Activated T-helper 1 cell treated with anti-CD3 and anti-CD28 coated beads, Interleukin-12 subunit alpha, Interleukin-12 subunit beta, Interleukin-2, Interleukin-4 antibody, amounts not matched to agents 30 ng/mL and 10 ng/mL and 1 ng/mL, durations not matched to agents 14 hours and 24 hours and 36 hours (primary cell): ENCODE measurements around the gene PGAP3. TPM values are rescaled to one million over a fixed set of nuclear protein-coding genes. Genes with fewer than 3 reads are reported as not detected.
"Not testable (repeated sequence)": the region's sequence is repeated elsewhere in the genome, so short reads cannot be mapped to it uniquely, and the experiment has no call there.

Experiments
- DNase-seq: peaks from one replicate; pipeline ENCODE4 v3.0.0; 2021; ENCODE audit warnings: low spot score
- H3K27ac Mint-ChIP-seq: one replicate; pipeline ENCODE4 v1.8.0; 2021; ENCODE audit warnings: mild to moderate bottlenecking, mixed read lengths
- H3K27me3 Mint-ChIP-seq: one replicate; pipeline ENCODE4 v1.8.0; 2022; ENCODE audit warnings: mild to moderate bottlenecking, moderate library complexity, mixed read lengths; ENCODE audit not compliant: insufficient read depth
- H3K36me3 Mint-ChIP-seq: one replicate; pipeline ENCODE4 v1.8.0; 2021; ENCODE audit warnings: low read depth, mixed read lengths
- H3K4me1 Mint-ChIP-seq: one replicate; pipeline ENCODE4 v1.8.0; 2021; ENCODE audit warnings: low read depth, mixed read lengths
- H3K4me3 Mint-ChIP-seq: one replicate; pipeline ENCODE4 v1.8.0; 2021; ENCODE audit warnings: mild to moderate bottlenecking, moderate library complexity, mixed read lengths
- H3K9me3 Mint-ChIP-seq: one replicate; pipeline ENCODE4 v1.8.0; 2021; ENCODE audit warnings: mixed read lengths
- intact Hi-C: fragments of 100-400 bp; cut with micrococcal nuclease; formaldehyde crosslinking; loops from one replicate; pipeline ENCODE4 v1.15.1; 2024
- total RNA-seq: library from RNA; stranded (reverse); gene quantifications from 2 replicates; pipeline ENCODE4 v1.2.3, GENCODE V29; 2022

Gene PGAP3
- total RNA-seq, 1 donor from 2014 or later = 16.9 TPM

DNA sequence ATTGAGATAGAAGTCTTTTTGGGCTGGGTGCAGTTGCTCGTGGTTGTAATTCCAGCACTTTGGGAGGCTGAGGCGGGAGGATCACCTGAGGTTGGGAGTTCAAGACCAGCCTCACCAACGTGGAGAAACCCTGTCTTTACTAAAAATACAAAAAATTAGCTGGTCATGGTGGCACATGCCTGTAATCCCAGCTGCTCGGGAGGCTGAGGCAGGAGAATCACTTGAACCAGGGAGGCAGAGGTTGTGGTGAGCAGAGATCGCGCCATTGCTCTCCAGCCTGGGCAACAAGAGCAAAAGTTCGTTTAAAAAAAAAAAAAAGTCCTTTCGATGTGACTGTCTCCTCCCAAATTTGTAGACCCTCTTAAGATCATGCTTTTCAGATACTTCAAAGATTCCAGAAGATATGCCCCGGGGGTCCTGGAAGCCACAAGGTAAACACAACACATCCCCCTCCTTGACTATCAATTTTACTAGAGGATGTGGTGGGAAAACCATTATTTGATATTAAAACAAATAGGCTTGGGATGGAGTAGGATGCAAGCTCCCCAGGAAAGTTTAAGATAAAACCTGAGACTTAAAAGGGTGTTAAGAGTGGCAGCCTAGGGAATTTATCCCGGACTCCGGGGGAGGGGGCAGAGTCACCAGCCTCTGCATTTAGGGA, 11.4 kb upstream of the PGAP3 start:
- H3K4me3 Mint-ChIP-seq, H3K36me3 Mint-ChIP-seq, H3K4me1 Mint-ChIP-seq, H3K9me3 Mint-ChIP-seq, H3K27ac Mint-ChIP-seq, intact Hi-C loops, DNase-seq: not testable (repeated sequence)
- H3K27me3 Mint-ChIP-seq = peaks cover 45% of the 10 kb centered on the region

- no peak for DNase-seq
- Mint-ChIP-seq H3K9me3 (no peaks in the 10 kb centered on the region), H3K27ac (no peak overlapping the region), H3K27me3 (peaks cover 41% of the 10 kb centered on the region), H3K36me3 (no peaks in the 10 kb centered on the region), H3K4me3 (no peak overlapping the region), H3K4me1 (no peaks in the 10 kb centered on the region)
- intact Hi-C loops = no loop called here
Observed at GRCh38 chr17:39697961-39698360, 10.1 kb upstream of the PGAP3 start.

DNA sequence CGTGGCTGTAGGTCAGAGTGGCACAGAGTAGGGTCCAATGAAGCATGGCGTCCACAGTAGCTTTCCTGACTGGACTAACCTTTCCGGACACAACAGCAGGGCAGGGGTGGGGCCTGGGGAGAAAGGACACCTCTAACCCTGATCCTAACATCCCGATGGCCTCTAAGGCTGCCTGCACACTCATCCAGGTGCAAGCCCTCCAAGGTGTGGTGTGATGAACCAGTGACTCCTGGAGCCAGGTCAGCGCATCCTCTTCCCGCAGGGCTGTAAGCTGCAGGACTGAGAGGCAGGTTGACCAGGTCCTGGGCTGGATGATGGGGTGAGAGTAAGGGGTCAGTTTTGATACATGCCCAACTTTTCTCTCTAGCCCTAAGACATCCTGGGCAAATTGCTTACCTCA, 8.9 kb upstream of the PGAP3 start:
- intact Hi-C loops = no loop called here
- Mint-ChIP-seq H3K4me3 (no peak overlapping the region), H3K4me1 (no peaks in the 10 kb centered on the region), H3K27me3 (peaks cover 31% of the 10 kb centered on the region), H3K27ac (no peak overlapping the region), H3K9me3 (no peaks in the 10 kb centered on the region), H3K36me3 (no peaks in the 10 kb centered on the region)
- DNase-seq = no peak

DNA sequence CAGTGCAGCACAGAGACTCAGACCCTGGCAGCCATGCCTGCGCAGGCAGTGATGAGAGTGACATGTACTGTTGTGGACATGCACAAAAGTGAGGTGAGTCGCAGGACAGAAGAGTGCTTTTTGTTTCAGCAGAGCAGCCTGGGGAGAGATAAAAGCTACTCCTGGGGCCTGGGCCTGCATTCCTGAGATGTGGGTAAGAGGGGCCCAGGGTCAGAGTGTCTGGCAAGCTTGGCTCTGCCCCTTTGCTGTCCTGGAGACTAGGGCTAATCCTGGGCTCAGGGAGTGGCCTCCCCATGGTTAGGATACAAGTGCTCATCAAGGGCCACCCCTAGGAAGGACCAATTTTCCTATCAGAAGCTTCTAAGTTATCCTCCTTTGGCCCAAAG, 7.2 kb upstream of the PGAP3 start:
- no peaks in the 10 kb centered on the region for H3K4me1 Mint-ChIP-seq
- no peaks in the 10 kb centered on the region for H3K9me3 Mint-ChIP-seq
- H3K27me3 Mint-ChIP-seq = peaks cover 18% of the 10 kb centered on the region
- intact Hi-C loops = no loop called here
- H3K4me3 Mint-ChIP-seq = no peak overlapping the region
- no peaks in the 10 kb centered on the region for H3K36me3 Mint-ChIP-seq
- no peak overlapping the region for H3K27ac Mint-ChIP-seq
- DNase-seq = no peak

- H3K27ac Mint-ChIP-seq = no peak overlapping the region
- intact Hi-C loops = no loop called here
- no peaks in the 10 kb centered on the region for H3K4me1 Mint-ChIP-seq
- DNase-seq = no peak
- no peak overlapping the region for H3K4me3 Mint-ChIP-seq
- no peaks in the 10 kb centered on the region for H3K9me3 Mint-ChIP-seq
- no peaks in the 10 kb centered on the region for H3K36me3 Mint-ChIP-seq
- H3K27me3 Mint-ChIP-seq = peaks cover 15% of the 10 kb centered on the region
Observed at GRCh38 chr17:39694593-39694992, 6.7 kb upstream of the PGAP3 start.

GRCh38 chr17:39688945-39689344, 1.1 kb upstream of the PGAP3 start:
- H3K4me1 Mint-ChIP-seq = peaks cover 22% of the 10 kb centered on the region
- H3K9me3 Mint-ChIP-seq = no peaks in the 10 kb centered on the region
- H3K4me3 Mint-ChIP-seq = peak overlapping the region; percentile 94
- no peaks in the 10 kb centered on the region for H3K27me3 Mint-ChIP-seq
- no peak for DNase-seq
- no peak overlapping the region for H3K27ac Mint-ChIP-seq
- peaks cover 13% of the 10 kb centered on the region for H3K36me3 Mint-ChIP-seq
- intact Hi-C loops = loop anchor here (1.0 to 5.0 kb wide), 6 partner anchors 10 to 292 kb away; partner anchors contain the start of genes CDK12, IKZF3, MIEN1 and PSMD3

DNA sequence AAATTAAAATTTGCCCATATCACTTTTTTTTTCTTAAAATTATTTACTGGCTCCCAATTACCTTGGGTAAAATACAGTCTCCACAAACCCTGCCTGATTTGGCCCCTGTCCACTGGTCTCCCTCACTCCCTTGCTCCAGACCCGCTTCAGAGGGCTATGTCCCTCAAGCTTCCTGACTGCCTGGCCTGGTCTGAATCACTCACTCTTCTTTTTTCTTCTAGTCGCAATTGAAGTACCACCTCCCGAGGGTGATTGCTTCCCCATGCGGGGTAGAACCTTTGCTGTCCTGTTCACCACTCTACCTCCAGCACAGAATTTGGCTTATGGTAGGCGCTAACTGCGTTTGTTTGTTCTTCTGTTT, 598 bp upstream of the PGAP3 start:
- Mint-ChIP-seq H3K27ac (peak overlapping the region; percentile 69), H3K4me1 (peaks cover 22% of the 10 kb centered on the region), H3K36me3 (peaks cover 13% of the 10 kb centered on the region), H3K4me3 (peak overlapping the region; percentile 94), H3K27me3 (no peaks in the 10 kb centered on the region), H3K9me3 (no peaks in the 10 kb centered on the region)
- intact Hi-C loops = loop anchor here (1.0 to 5.0 kb wide), 6 partner anchors 9 to 292 kb away; partner anchors contain the start of genes CDK12, IKZF3, MIEN1 and PSMD3
- DNase-seq = no peak

GRCh38 chr17:39687101-39687545, 734 bp downstream of the PGAP3 start:
- H3K4me3 Mint-ChIP-seq = peak overlapping the region; percentile 94
- intact Hi-C loops = loop anchor here (1.0 to 5.0 kb wide), 2 partner anchors 50 to 175 kb away; partner anchors contain the start of genes IKZF3 and STARD3
- H3K27me3 Mint-ChIP-seq = no peaks in the 10 kb centered on the region
- DNase-seq = no peak
- H3K27ac Mint-ChIP-seq = no peak overlapping the region
- H3K36me3 Mint-ChIP-seq = peaks cover 14% of the 10 kb centered on the region
- H3K9me3 Mint-ChIP-seq = no peaks in the 10 kb centered on the region
- peaks cover 22% of the 10 kb centered on the region for H3K4me1 Mint-ChIP-seq

- peaks cover 36% of the 10 kb centered on the region for H3K4me1 Mint-ChIP-seq
- H3K4me3 Mint-ChIP-seq = no peak overlapping the region
- intact Hi-C loops = loop anchor here (5.0 kb wide), 1 partner anchor 178 kb away; the partner anchor contains the start of gene IKZF3
- H3K27ac Mint-ChIP-seq = no peak overlapping the region
- H3K9me3 Mint-ChIP-seq = no peaks in the 10 kb centered on the region
- H3K36me3 Mint-ChIP-seq = peaks cover 25% of the 10 kb centered on the region
- H3K27me3 Mint-ChIP-seq = no peaks in the 10 kb centered on the region
- DNase-seq = no peak
Observed at GRCh38 chr17:39684369-39685192, 3.3 kb downstream of the PGAP3 start.

- no peak overlapping the region for H3K4me3 Mint-ChIP-seq
- H3K4me1 Mint-ChIP-seq = peaks cover 39% of the 10 kb centered on the region
- peaks cover 24% of the 10 kb centered on the region for H3K36me3 Mint-ChIP-seq
- H3K27me3 Mint-ChIP-seq = no peaks in the 10 kb centered on the region
- intact Hi-C loops = no loop called here
- DNase-seq = no peak
- H3K9me3 Mint-ChIP-seq = no peaks in the 10 kb centered on the region
- H3K27ac Mint-ChIP-seq = no peak overlapping the region
Observed at GRCh38 chr17:39683295-39683939, 4.4 kb downstream of the PGAP3 start.

DNA sequence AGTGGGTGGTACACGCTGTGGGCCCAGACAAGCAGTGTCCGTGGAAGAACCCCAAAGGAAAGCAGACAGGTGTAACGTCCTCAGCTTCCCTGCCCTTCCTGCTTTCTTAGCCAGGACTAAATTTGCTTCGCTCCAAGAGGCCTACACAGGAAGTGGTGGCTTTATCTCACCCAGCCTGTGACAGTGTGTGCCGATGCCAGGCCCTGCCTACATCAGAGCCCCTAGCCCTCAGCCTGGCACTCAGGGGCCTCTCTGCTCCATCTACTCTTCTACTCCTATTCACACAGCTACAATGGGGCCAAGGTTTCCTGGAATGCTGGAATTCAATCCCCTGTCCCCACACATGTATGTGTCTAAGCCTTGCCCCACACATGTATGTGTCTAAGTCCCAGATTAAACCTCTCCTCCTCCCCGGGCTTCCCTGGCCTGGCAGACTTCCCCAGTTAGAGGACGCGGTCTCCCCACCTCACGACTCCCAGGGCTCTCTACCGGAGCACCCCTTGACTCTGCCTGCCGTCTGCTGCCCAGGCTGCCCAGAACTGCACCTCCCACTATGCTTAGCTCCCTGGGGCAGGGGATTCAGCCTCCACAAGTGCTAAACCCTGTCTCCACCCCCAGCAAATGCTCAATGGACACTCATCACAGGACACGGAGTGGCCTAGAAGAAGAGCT, 8.2 kb downstream of the PGAP3 start:
- peak overlapping the region; percentile 85 for H3K27ac Mint-ChIP-seq
- H3K27me3 Mint-ChIP-seq = no peaks in the 10 kb centered on the region
- H3K36me3 Mint-ChIP-seq = peaks cover 17% of the 10 kb centered on the region
- intact Hi-C loops = loop anchor here (1.0 kb wide), 1 partner anchor 9 kb away; the partner anchor contains the start of gene PGAP3
- peaks cover 52% of the 10 kb centered on the region for H3K4me1 Mint-ChIP-seq
- H3K4me3 Mint-ChIP-seq = no peak overlapping the region
- no peaks in the 10 kb centered on the region for H3K9me3 Mint-ChIP-seq
- DNase-seq = peak; percentile 22

DNA sequence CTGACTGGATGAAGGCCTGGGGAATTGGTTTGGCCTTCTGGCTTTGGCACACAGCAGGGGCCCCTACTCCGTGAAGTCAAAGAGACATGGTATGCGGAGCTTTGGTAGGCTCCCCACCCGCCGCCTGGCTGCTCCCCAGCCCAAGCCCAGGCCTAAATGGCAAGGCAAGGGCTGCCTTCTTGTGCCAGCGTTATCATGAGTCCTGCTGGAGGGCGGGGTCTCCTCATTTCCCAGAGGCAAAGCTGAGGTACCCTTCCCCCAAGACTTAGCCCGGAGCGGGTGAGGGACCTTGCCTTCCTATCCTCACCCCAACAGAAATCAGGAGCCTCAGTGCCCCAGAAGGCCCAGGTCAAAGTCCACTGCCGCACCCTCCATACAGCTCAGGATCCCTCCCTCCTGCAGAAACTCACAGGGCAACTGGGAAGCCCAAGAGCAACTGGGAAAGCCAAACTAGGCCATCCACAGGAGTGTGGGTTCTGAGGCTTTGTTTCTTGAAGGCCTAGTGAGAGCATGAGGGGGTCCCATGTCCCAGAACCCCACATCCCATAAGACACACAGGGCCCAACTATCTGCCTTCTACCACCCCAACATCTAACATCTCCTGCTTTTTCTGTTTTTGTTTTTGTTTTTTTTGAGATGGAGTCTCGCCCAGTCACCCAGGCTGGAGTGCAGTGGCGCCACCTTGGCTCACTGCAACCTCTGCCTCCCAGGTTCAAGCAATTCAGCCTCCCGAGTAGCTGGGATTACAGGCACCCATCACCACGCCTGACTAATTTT, 9.3 kb downstream of the PGAP3 start:
- Mint-ChIP-seq H3K4me3 (no peak overlapping the region), H3K4me1 (peaks cover 52% of the 10 kb centered on the region), H3K27me3 (no peaks in the 10 kb centered on the region), H3K27ac (no peak overlapping the region), H3K9me3 (no peaks in the 10 kb centered on the region), H3K36me3 (peaks cover 17% of the 10 kb centered on the region)
- DNase-seq = no peak
- intact Hi-C loops = loop anchor here (1.0 kb wide), 1 partner anchor 10 kb away; the partner anchor contains the start of gene PGAP3
